Kidney (tissue), 14 donors: ENCODE measurements around the gene CORO2B. TPM values are rescaled to one million over a fixed set of nuclear protein-coding genes. Genes with fewer than 3 reads are reported as not detected.

ENCODE experiments used
- DNase-seq, 5 donors: peaks; one replicate each; pipeline ENCODE4 v3.0.0-alpha.2; 2013 to 2020
- FAIRE-seq: peaks from 2 replicates; lab custom pipeline; 2012; peaks lifted over from hg19 to GRCh38; lab: Jason Lieb, UNC
- H3K27ac ChIP-seq, 2 donors: one replicate each; pipeline ENCODE4 v1.7.0; 2013; ENCODE audit warnings: low read depth in 2 of 2, low read length in 2 of 2, inconsistent platforms in 1 of 2
- H3K27me3 ChIP-seq: one replicate; pipeline ENCODE4 v1.7.1; 2013; ENCODE audit warnings: low read length, inconsistent platforms; ENCODE audit not compliant: control insufficient read depth, insufficient read depth
- H3K36me3 ChIP-seq, 3 donors: one replicate each; pipeline versions ENCODE4 v1.7.0 to v1.7.1; 2013; ENCODE audit warnings: low read length in 3 of 3, control low read depth in 1 of 3, inconsistent platforms in 1 of 3; ENCODE audit not compliant: insufficient read depth in 3 of 3, control insufficient read depth in 2 of 3
- H3K4me1 ChIP-seq, 3 donors: one replicate each; pipeline versions ENCODE4 v1.7.0 to v1.7.1; 2013; ENCODE audit warnings: low read length in 3 of 3, inconsistent platforms in 1 of 3, low read depth in 1 of 3; ENCODE audit not compliant: control insufficient read depth in 2 of 3, insufficient read depth in 2 of 3
- H3K4me3 ChIP-seq, 3 donors: one replicate each; pipeline versions ENCODE4 v1.7.0 to v1.8.1; 2013; ENCODE audit warnings: low read length in 3 of 3, control low read depth in 1 of 3, inconsistent platforms in 1 of 3
- H3K9ac ChIP-seq, 3 donors: one replicate each; pipeline versions ENCODE4 v1.7.0 to v1.7.1; 2013; ENCODE audit warnings: low read length in 3 of 3, control low read depth in 1 of 3, inconsistent platforms in 1 of 3
- H3K9me3 ChIP-seq, 3 donors: one replicate each; pipeline versions ENCODE4 v1.7.0 to v1.7.1; 2013; ENCODE audit warnings: low read length in 3 of 3, control low read depth in 1 of 3, inconsistent platforms in 1 of 3; ENCODE audit not compliant: control insufficient read depth in 2 of 3, insufficient read depth in 1 of 3
- CTCF ChIP-seq: IDR thresholded peaks from 3 replicates; pipeline ENCODE4 v1.5.1; 2012; ENCODE audit warnings: mild to moderate bottlenecking, moderate library complexity, borderline replicate concordance; ENCODE audit not compliant: insufficient read depth; ENCODE audit errors: extremely low read depth
- intact Hi-C: fragments of 100-400 bp; cut with DNase I; formaldehyde crosslinking; loops from one replicate; pipeline ENCODE4 v1.11.1; 2022
- polyA plus RNA-seq: library from polyadenylated mRNA; stranded (reverse); fragments of 350-450 nt; fragmentation: Illumina TruSeq; extraction: RNeasy Lipid Tissue Mini Kit (QIAGEN cat#74804); gene quantifications from one replicate; pipeline ENCODE4 v1.2.3, GENCODE V29; 2014; ENCODE audit warnings: low read depth, low replicate concordance; ENCODE audit not compliant: insufficient read depth
- total RNA-seq: library from RNA; stranded (reverse); fragmentation: NEBNext Ultra II Directional; extraction: Animal tissue kit (Norgen Biotek cat#: 25700); gene quantifications from one replicate; pipeline ENCODE4 v1.2.1, GENCODE V29; 2021
- donor health status: control.
- donor health status: control.
- donor health status: control.
- donor health status: control.
- donor health status: control.
- donor health status: DM: yes; HTN: yes; CAD: no.
- donor health status: Normal renal cell carcinoma (clear cell type).

The CORO2B gene
- total and polyA plus RNA-seq, 2 donors from 2014 or later: 7.9 to 9.0 TPM

- FAIRE-seq: no peak
- H3K9ac ChIP-seq: no peak overlapping the region
- H3K27ac ChIP-seq: no peak overlapping the region
- H3K4me1 ChIP-seq: peaks cover 0 to 5% (median 4%) of the 10 kb centered on the region in 3 donors
- H3K27me3 ChIP-seq: no peaks in the 10 kb centered on the region
- H3K4me3 ChIP-seq: no peak overlapping the region
- no peak for TF ChIP-seq CTCF
- H3K9me3 ChIP-seq: no peaks in the 10 kb centered on the region
- no peak for DNase-seq
- H3K36me3 ChIP-seq: no peaks in the 10 kb centered on the region
- intact Hi-C loops: no loop called here
Measured at GRCh38 chr15:68629519-68630210, 50.9 kb downstream of the CORO2B start.

- intact Hi-C loops: no loop called here
- FAIRE-seq (no peak), DNase-seq (no peak)
- no peak overlapping the region for H3K27ac ChIP-seq
- no peaks in the 10 kb centered on the region for H3K36me3 ChIP-seq
- no peak overlapping the region for H3K4me3 ChIP-seq
- H3K4me1 ChIP-seq: peaks cover 0 to 5% (median 4%) of the 10 kb centered on the region in 3 donors
- H3K27me3 ChIP-seq: no peaks in the 10 kb centered on the region
- H3K9me3 ChIP-seq: no peaks in the 10 kb centered on the region
- TF ChIP-seq CTCF: no peak
- H3K9ac ChIP-seq: no peak overlapping the region
Measured at GRCh38 chr15:68630211-68630555, 51.4 kb downstream of the CORO2B start.

GRCh38 chr15:68630836-68631235 is 52.0 kb downstream of the CORO2B start:
- intact Hi-C loops: no loop called here
- FAIRE-seq (no peak), DNase-seq (no peak)
- peaks cover 0 to 5% (median 4%) of the 10 kb centered on the region in 3 donors for H3K4me1 ChIP-seq
- H3K36me3 ChIP-seq: no peaks in the 10 kb centered on the region
- no peak overlapping the region for H3K27ac ChIP-seq
- no peaks in the 10 kb centered on the region for H3K9me3 ChIP-seq
- no peak overlapping the region for H3K4me3 ChIP-seq
- no peak for TF ChIP-seq CTCF
- no peak overlapping the region for H3K9ac ChIP-seq
- H3K27me3 ChIP-seq: no peaks in the 10 kb centered on the region

GRCh38 chr15:68631601-68632051 is 52.8 kb downstream of the CORO2B start:
- Histone ChIP-seq H3K27me3 (no peaks in the 10 kb centered on the region), H3K9me3 (no peaks in the 10 kb centered on the region), H3K9ac (peak overlapping the region in 1 of 3 donors; percentile 8), H3K36me3 (no peaks in the 10 kb centered on the region), H3K27ac (peak overlapping the region in 1 of 2 donors; percentile 20), H3K4me3 (no peak overlapping the region), H3K4me1 (peaks cover 0 to 5% (median 4%) of the 10 kb centered on the region in 3 donors)
- FAIRE-seq: no peak
- DNase-seq: peak in 3 of 5 donors; percentile 46 to 65 (median 60)
- intact Hi-C loops: no loop called here
- TF ChIP-seq CTCF: no peak
